Activated CD8-positive, alpha-beta T cell treated with anti-CD3 and anti-CD28 coated beads for 36 hours (primary cell): ENCODE results near the gene FUOM. TPM values are rescaled to one million over a fixed set of nuclear protein-coding genes. Genes with fewer than 3 reads are reported as not detected.

Source experiments
- ATAC-seq: fragments of 200-7000 bp; cut with Tn5 transposase; one replicate; pipeline ENCODE4 v1.10.0; 2021; ENCODE audit warnings: mild to moderate bottlenecking, moderate library complexity
- CTCF ChIA-PET: fragments of 350-600 bp; sonication (Branson Sonifier 250); formaldehyde crosslinking; loops from one replicate; lab custom pipeline; 2021; ENCODE audit warnings: antibody characterized with exemption; lab: Charles Lee
- POLR2A ChIA-PET: fragments of 350-600 bp; sonication (Branson Sonifier 250); formaldehyde crosslinking; loops from one replicate; lab custom pipeline; 2021; ENCODE audit warnings: antibody characterized with exemption; lab: Charles Lee
- DNase-seq: peaks from one replicate; pipeline ENCODE4 v3.0.0-alpha.2; 2020
- H3K27ac Mint-ChIP-seq: one replicate; pipeline ENCODE4 v1.8.0; 2021; ENCODE audit warnings: mild to moderate bottlenecking, mixed read lengths
- H3K27me3 Mint-ChIP-seq: one replicate; pipeline ENCODE4 v1.8.0; 2021; ENCODE audit warnings: mixed read lengths
- H3K36me3 Mint-ChIP-seq: one replicate; pipeline ENCODE4 v1.8.0; 2021; ENCODE audit warnings: low read depth, mixed read lengths
- H3K4me1 Mint-ChIP-seq: one replicate; pipeline ENCODE4 v1.8.0; 2021; ENCODE audit warnings: low read depth, mixed read lengths
- H3K4me3 Mint-ChIP-seq: one replicate; pipeline ENCODE4 v1.8.0; 2021; ENCODE audit warnings: mild to moderate bottlenecking, moderate library complexity, mixed read lengths
- H3K9me3 Mint-ChIP-seq: one replicate; pipeline ENCODE4 v1.8.0; 2021; ENCODE audit warnings: mixed read lengths
- intact Hi-C: fragments of 100-400 bp; cut with micrococcal nuclease; formaldehyde crosslinking; loops from one replicate; pipeline ENCODE4 v1.10.0; 2022
- total RNA-seq, 2 experiments: library from RNA; stranded (reverse); gene quantifications; one replicate each; pipeline ENCODE4 v1.2.3, GENCODE V29; 2021
- TF ChIP-seq, protein P1 (sequence below): fragments of 200-600 bp; IDR thresholded peaks from one replicate; pipeline ENCODE4 v1.8.0; 2022; ENCODE audit warnings: antibody characterized with exemption, mild to moderate bottlenecking

FUOM gene
- total RNA-seq, 2 experiments from 2014 or later = 32.2 to 33.7 TPM

DNA sequence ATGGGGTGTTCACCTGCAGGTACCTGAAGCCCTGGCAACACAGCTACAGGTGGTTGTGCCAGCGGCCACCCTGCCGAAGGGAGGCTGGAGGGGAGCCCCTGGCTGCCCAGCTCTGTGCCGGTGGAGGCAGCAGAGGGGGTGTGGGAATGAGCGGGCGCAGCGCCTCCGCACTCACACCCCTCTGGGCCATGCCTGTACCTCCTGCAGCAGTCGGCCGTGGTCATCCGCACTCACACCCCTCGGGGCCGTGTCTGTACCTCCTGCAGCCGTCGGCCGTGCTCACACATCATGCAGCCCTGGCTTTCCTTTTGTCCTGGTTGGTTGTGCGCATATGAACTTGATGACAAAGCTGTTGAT lies 47.4 kb downstream of the FUOM start:
- DNase-seq = no peak
- CTCF ChIA-PET = interaction anchor here (1.4 kb wide), 1 partner anchor 19 kb away, joined by 3 read pairs; no protein-coding TSS in a partner anchor
- intact Hi-C loops = no loop called here
- POLR2A ChIA-PET = interaction anchor here (1.3 kb wide), 1 partner anchor 14 kb away, joined by 5 read pairs; no protein-coding TSS in a partner anchor
- no peaks in the 10 kb centered on the region for H3K9me3 Mint-ChIP-seq
- H3K4me3 Mint-ChIP-seq = peak overlapping the region; percentile 95
- H3K27me3 Mint-ChIP-seq = no peaks in the 10 kb centered on the region
- H3K36me3 Mint-ChIP-seq = peaks cover 9% of the 10 kb centered on the region
- TF ChIP-seq, protein P1, sequence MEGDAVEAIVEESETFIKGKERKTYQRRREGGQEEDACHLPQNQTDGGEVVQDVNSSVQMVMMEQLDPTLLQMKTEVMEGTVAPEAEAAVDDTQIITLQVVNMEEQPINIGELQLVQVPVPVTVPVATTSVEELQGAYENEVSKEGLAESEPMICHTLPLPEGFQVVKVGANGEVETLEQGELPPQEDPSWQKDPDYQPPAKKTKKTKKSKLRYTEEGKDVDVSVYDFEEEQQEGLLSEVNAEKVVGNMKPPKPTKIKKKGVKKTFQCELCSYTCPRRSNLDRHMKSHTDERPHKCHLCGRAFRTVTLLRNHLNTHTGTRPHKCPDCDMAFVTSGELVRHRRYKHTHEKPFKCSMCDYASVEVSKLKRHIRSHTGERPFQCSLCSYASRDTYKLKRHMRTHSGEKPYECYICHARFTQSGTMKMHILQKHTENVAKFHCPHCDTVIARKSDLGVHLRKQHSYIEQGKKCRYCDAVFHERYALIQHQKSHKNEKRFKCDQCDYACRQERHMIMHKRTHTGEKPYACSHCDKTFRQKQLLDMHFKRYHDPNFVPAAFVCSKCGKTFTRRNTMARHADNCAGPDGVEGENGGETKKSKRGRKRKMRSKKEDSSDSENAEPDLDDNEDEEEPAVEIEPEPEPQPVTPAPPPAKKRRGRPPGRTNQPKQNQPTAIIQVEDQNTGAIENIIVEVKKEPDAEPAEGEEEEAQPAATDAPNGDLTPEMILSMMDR = no peak
- H3K27ac Mint-ChIP-seq = no peak overlapping the region
- ATAC-seq = no peak
- peaks cover 19% of the 10 kb centered on the region for H3K4me1 Mint-ChIP-seq

DNA sequence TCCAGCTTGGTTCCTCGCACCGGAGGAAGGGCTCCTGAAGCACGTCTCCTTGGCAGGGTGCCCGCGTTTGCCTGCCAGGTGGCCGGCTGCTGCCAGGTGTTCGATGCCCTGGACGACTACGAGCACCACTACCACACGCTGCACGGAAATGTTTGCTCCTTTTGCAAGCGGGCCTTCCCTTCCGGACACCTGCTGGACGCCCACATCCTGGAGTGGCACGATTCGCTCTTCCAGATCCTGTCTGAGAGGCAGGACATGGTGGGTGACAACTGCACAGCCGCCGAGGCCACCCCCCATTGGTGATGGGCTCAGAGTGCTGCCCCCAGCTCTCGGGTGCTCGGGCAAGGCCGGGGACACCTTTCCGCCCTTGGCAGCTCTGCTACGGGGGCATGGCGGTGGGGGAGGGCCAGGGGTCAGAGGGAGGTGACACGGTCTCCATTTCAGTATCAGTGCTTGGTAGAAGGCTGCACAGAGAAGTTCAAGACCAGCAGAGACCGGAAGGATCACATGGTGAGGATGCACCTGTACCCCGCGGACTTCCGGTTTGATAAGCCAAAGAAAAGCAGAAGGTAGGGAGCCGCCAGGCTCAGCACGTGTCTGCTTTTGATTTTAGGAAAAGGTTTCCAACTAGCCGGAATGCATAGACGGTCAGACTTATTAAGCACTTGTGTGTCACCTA lies 48.0 kb downstream of the FUOM start:
- Mint-ChIP-seq H3K27me3 (no peaks in the 10 kb centered on the region), H3K36me3 (peaks cover 9% of the 10 kb centered on the region), H3K4me3 (peak overlapping the region; percentile 95), H3K4me1 (peaks cover 21% of the 10 kb centered on the region), H3K27ac (peak overlapping the region; percentile 34), H3K9me3 (no peaks in the 10 kb centered on the region)
- TF ChIP-seq, protein P1 = no peak
- intact Hi-C loops = no loop called here
- no peak for DNase-seq
- ChIA-PET POLR2A (interaction anchor here (0.9 to 1.7 kb wide), 3 partner anchors 15 to 31 kb away, joined by 4 to 5 read pairs (median 4); no protein-coding TSS in a partner anchor), CTCF (interaction anchor here (1.4 kb wide), 1 partner anchor 20 kb away, joined by 3 read pairs; no protein-coding TSS in a partner anchor)
- ATAC-seq = no peak

DNA sequence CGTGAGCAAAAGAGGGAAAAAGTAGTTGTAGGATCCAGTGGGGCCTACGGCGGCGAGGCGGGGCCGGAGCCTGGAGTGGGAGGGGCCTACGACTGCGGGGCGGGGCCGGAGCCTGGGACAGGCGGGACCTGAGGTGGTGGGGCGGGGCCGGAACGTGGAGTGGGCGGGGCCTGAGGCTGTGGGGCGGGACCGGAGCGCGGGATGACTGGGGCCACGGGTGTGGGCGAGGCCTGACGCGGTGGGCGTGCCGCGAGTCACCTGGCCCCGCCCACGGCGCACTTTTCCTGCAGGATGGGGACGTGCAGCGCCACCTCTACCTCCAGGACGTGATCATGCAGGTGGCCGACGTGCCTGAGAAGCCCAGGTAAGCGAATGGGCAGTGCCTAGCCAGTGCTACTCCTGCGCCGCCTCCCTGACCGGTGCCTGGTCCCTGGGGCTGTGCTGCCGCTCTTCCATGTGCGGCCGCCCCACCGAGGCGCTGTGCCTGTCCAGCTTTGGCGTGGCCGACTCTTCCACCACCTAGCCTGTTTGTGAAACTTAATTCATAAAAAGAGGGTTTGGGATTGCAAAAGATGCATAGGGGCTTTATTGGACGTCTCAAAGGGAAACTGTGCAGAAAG lies 48.6 kb downstream of the FUOM start:
- Mint-ChIP-seq H3K27me3 (no peaks in the 10 kb centered on the region), H3K9me3 (no peaks in the 10 kb centered on the region), H3K4me1 (peaks cover 24% of the 10 kb centered on the region), H3K36me3 (peaks cover 9% of the 10 kb centered on the region), H3K4me3 (peak overlapping the region; percentile 95), H3K27ac (peak overlapping the region; percentile 86)
- ChIA-PET POLR2A (interaction anchor here (0.9 to 1.7 kb wide), 2 partner anchors 20 to 31 kb away, joined by 4 read pairs; no protein-coding TSS in a partner anchor), CTCF (no interaction called here)
- TF ChIP-seq, protein P1 = no peak
- ATAC-seq = peak; percentile 92
- intact Hi-C loops = no loop called here
- peak; percentile 95 for DNase-seq

DNA sequence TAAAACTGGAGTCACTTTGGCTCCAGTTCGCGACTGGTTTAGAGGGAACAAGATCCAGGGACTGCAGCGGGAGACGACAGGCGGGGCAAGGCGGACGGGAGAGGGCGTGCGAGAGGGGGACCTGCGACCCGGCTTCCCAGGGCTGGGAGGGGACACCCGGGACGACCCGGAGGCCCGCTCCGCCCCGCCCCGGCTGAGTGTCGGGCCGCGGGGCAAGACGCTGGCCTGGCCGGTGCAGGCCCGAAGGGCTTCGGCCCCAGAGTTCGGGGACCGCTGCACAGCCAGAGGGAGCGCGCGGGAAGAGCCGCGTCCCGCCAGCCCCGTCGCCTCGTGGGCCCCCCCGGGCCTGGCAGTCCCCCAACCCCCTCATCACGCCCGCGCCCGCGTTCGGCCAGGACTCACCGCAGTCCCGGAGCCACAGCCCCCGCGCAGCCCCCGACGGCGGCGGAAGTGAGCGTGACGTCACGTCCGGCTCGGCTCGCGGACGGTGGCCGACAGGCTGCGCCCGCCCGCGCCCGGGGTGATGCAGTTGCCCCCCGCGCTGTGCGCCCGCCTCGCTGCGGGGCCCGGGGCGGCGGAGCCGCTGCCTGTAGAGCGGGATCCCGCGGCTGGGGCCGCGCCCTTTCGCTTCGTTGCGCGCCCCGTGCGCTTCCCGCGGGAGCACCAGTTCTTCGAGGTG lies 49.3 kb downstream of the FUOM start, which contains the start of the genes TUBGCP2 and ZNF511:
TSS of gene TUBGCP2 (minus strand) at position 452 of the 679 bp plus-strand sequence. CDS start 5,931 bp downstream, outside the sequence.
TSS of gene ZNF511 (plus strand) at position 494 of the 679 bp plus-strand sequence. CDS start at position 524, 30 bp downstream.
- ATAC-seq (peak; percentile 72), DNase-seq (peak; percentile 88)
- intact Hi-C loops = no loop called here
- POLR2A ChIA-PET = interaction anchor here (1.0 to 2.0 kb wide), 4 partner anchors 21 to 49 kb away, joined by 4 to 8 read pairs (median 6); no protein-coding TSS in a partner anchor
- H3K27ac Mint-ChIP-seq = peak within 1 kb of the TSS; percentile 98
- H3K36me3 Mint-ChIP-seq = peaks cover 9% of the 10 kb centered on the region
- no peaks in the 10 kb centered on the region for H3K27me3 Mint-ChIP-seq
- CTCF ChIA-PET = interaction anchor here (0.7 to 2.9 kb wide), 24 partner anchors 9 to 208 kb away, joined by 3 to 22 read pairs (median 5); partner anchors contain the start of gene ADAM8
- no peaks in the 10 kb centered on the region for H3K9me3 Mint-ChIP-seq
- peaks cover 29% of the 10 kb centered on the region for H3K4me1 Mint-ChIP-seq
- TF ChIP-seq, protein P1 = no peak
- peak within 1 kb of the TSS; percentile 95 for H3K4me3 Mint-ChIP-seq
